H4 (cell line): ENCODE data around the gene ERGIC3. TPM values are rescaled to one million over a fixed set of nuclear protein-coding genes. Genes with fewer than 3 reads are reported as not detected.
A peak's percentile ranks its signal among the peaks of the same experiment; 100 is the strongest.
"Not testable (repeated sequence)": the region's sequence is repeated elsewhere in the genome, so short reads cannot be mapped to it uniquely, and the experiment has no call there.

Experiments
- DNase-seq: peaks from one replicate; pipeline ENCODE4 v3.0.0-alpha.2; 2015; ENCODE audit warnings: low spot score
- total RNA-seq: library from RNA; depleted of rRNA; stranded (reverse); fragments of >200 nt; shearing (Covaris generic); gene quantifications from 2 replicates; pipeline ENCODE4 v1.2.3, GENCODE V29; 2014

The ERGIC3 gene
- total RNA-seq, 1 experiment from 2014 or later, result 503 TPM

DNA sequence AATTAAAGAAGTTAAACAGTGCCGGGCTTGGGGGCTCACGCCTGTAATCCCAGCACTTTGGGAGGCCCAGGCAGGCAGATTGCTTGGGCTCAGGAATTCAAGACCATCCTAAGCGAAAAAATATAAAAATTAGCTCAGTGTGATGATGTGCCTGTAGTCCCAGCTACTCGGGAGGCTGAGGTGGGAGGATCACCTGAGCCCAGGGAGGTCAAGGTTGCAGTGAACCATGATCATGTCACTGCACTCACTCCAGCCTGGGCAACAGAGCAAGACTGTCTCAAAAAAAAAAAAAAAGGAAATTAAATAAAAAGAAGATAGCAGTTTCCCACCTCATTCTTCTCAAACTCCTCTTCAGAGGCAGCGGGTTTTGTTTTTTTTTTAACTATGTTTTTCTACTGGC, 24.1 kb upstream of the ERGIC3 start:
- not testable (repeated sequence) for DNase-seq

GRCh38 chr20:35518955-35519354, 22.9 kb upstream of the ERGIC3 start:
- no peak for DNase-seq

- no peak for DNase-seq
Observed at GRCh38 chr20:35523298-35523888, 18.5 kb upstream of the ERGIC3 start.

DNA sequence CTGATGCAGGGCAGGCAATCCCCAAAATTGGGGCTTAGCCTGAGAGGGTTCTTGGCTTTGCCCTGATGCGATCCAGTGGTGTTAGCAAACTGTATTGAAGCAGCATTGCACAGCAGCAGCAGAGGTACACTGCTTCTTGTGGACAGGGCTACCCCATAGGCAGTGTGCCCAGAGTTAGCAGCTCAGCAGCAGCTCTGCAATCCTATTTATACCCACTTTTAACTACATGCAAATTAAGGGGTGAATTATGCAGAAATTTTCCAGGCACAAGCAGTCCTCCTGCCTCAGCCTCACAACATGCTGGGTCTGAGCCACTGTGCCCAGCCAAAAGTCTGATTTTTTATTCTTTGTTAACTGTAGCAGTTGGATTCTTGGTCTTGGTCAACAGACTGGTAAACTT, 16.2 kb upstream of the ERGIC3 start:
- no peak for DNase-seq

DNA sequence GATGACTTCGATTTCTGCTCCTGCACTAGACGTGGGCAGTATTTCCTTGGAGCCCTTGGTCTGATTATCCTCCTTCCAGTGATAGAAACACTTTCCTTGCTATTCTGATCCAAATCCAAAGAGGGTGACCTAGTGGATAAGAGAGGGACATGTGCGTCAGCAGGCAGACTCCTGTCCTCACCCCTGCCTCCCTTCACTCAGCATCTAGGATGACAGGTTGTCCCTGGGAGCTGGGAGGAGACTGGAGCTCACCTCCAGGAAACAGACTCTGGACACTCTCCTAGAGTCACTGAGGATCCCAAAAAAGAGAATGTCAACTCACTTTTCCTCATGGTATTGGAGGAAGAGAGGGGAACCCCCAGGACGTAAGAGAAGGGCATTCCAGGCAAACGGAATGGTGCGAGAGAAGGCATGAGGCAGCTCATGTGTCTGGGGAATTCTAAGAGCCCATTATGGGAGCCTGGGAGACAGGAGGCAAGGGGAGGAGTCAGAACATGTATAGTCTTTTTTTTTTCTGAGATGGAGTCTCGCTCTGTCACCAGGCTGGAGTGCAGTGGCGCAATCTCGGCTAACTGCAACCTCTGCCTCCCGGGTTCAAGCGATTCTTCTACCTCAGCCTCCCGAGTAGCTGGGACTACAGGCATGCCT, 14.6 kb upstream of the ERGIC3 start:
- DNase-seq, result no peak

- DNase-seq, result no peak
Observed at GRCh38 chr20:35529552-35529951, 12.3 kb upstream of the ERGIC3 start, which contains the start of gene C20orf173. Gene C20orf173 (minus strand): TSS chr20:35529652. CDS start chr20:35529373, 279 bp downstream.

DNA sequence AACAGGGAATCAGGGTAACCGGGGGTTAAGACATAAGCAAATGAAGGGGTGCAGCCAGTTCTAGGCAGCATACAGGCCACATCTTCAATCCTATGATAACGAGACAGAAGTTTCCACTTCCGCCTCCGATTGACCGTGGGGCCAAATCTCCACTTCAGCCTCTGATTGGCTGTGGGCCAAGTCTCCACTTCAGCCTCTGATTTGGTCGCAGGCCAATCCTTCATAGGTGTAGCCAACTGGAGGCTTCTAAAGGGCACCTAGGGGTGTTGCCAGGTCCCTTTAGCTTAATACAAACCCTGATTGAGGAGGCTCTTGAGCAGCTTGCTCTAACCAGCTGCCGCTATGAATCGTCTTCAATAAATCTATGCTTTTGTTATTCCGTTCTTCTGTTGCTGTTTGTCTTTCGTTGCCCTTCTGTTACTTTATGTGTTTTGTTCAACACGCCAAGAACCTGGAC, 2.1 kb upstream of the ERGIC3 start:
- DNase-seq, result no peak

DNA sequence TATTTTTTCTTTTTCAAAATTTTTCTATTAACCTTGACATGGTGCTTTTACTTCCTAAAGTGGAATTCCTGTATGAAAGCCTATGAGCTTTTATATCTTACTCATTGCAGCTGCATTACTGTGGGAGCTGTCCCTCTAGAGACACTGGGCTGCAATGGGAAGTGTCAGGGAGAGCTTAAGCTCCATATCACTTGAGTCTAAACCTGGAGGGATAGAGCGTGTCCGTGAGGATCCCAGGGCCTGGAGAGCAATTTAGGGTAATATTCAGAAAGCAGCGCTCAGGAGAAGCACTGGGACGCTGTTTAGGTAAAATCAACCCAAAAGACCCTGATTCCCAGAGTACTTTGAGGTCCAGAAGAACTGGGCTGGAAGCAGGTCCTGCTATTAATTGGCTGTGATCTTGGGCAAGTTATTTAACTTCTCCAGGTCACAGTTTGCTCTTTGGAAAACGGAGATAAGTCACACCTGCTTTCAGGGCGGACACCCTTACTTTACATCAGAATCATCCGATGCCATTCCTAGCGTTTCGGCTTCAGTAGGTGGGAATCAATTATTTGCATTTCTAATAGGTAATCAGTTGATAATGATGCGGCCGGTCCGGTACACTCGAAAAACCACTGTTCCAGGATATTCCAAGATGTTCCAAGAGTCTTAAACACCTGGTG, 628 bp upstream of the ERGIC3 start:
- no peak for DNase-seq

- DNase-seq, result no peak
Observed at GRCh38 chr20:35542990-35543389, 1.1 kb downstream of the ERGIC3 start.

GRCh38 chr20:35544436-35544835, 2.6 kb downstream of the ERGIC3 start:
- DNase-seq, result no peak

DNA sequence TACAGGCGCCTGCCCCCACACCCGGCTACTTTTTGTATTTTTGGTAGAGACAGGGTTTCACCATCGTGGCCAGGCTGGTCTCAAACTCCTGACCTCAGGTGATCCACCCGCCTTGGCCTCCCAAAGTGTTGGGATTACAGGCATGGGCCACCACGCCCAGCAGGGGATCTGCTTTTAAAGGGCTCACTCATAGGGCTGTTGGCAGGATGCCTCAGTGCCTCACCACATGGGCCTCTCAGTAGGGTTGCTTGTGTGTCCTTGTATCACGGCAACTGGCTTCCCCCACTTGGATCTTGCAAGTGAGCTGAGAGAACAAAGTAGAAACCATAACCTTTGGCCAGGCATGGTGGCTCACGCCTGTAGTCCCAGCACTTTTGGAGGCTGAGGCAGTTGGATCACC, 3.1 kb downstream of the ERGIC3 start:
- peak; percentile 50 for DNase-seq

GRCh38 chr20:35546127-35546526, 4.2 kb downstream of the ERGIC3 start:
- DNase-seq, result no peak

DNA sequence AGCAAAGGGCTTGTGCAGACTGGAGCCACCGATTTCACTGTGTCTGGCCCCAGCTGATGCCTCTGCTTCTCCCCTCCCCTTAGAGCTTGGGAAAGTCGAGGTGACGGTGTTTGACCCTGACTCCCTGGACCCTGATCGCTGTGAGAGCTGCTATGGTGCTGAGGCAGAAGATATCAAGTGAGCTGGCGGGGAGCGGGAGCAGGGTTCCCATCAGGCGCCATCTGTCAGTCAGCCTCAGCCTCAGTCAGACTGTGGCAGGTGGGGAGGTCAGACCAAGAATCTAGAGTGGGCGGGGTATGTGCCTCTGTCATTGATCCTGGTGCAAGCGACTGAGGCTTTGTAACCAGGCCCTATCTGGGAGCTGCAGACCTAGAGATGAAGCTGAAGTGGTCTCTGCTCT, 5.5 kb downstream of the ERGIC3 start:
- no peak for DNase-seq

- no peak for DNase-seq
Observed at GRCh38 chr20:35551503-35551902, 9.6 kb downstream of the ERGIC3 start.

DNA sequence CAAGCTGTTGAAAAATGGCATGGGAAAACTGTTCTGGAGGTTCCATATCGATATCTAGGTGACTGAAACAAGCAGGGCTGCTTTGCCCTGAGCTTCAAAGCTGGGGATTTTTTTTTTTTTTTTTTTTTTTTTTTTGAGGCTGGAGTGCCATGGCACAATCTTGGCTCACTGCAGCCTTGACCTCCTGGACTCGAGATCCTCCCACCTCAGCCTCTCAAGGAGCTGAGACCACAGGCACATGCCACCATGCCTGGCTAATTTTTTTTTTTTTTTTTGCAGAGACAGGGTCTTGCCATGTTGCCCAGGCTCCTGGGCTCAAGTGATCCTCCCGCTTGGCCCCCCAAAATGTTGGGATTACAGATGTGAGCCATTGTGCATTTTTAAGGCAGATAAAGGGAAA, 11.0 kb downstream of the ERGIC3 start:
- DNase-seq, result no peak

DNA sequence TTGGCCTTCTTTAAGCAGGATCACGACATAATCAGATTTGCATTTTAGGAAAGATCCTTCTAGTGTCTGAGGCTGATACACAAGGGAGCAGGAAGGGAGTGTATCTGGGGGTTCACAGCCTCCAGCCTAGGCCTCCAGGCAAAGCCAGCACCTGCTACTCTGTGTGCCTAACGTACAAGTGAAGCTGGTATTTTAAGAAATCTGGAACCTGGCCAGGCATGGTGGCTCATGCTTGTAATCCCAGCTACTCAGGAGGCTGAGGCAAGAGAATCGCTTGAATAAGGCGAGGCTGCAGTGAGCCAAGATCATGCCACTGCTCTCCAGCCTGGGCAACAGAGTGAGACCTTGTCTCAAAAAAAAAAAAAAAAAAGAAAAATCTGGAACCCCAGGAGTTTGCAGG, 13.6 kb downstream of the ERGIC3 start:
- not testable (repeated sequence) for DNase-seq

DNA sequence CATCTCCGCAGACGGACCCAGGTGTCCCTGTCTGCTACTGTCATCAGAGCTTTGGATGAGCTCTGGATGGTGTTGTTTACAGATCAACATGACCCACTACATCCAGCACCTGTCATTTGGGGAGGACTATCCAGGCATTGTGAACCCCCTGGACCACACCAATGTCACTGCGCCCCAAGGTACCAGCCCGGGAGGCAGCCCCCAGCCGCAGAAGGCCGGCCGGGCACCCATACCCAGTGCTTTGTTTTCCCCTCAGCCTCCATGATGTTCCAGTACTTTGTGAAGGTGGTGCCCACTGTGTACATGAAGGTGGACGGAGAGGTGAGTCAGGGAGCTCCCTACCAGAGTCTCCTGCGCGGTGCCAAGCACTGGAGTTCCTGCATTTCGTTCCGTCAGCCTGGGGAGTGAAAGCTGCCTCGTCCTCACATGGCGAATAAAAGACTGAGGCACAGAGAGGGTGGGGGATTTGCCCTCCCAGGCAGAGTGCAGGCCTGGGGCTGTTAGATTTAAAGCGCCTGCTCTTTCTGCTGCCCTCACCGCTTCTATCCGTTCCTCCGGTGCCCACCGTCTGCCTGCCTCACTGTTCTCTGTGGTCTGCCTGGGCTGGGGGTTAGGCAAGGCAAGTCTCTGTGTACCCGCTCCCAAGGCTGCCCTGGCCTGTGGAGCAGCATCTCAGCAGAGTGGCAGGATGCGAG, 14.2 kb downstream of the ERGIC3 start:
- DNase-seq, result no peak

- no peak for DNase-seq
Observed at GRCh38 chr20:35556871-35557270, 15.0 kb downstream of the ERGIC3 start.

DNA sequence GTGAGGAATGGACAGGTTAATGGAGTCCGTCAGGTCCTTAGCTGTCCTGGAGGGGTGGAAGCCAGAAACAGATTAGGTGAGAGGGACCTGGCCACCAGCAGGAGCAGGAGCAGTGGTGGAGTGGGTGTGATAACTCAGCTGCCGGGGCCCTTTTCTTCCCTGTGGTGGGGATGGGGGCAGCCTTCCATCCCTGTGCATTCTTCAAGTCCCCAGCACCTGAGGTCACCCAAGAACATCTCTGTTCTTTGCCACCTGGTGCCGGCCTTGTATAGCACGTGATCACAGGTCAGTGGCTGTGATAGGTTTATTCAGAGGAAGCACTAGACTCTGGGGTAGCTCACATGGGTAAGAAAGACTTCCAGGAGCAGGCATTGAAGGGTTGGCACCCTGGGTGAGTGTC, 16.6 kb downstream of the ERGIC3 start:
- DNase-seq, result no peak

DNA sequence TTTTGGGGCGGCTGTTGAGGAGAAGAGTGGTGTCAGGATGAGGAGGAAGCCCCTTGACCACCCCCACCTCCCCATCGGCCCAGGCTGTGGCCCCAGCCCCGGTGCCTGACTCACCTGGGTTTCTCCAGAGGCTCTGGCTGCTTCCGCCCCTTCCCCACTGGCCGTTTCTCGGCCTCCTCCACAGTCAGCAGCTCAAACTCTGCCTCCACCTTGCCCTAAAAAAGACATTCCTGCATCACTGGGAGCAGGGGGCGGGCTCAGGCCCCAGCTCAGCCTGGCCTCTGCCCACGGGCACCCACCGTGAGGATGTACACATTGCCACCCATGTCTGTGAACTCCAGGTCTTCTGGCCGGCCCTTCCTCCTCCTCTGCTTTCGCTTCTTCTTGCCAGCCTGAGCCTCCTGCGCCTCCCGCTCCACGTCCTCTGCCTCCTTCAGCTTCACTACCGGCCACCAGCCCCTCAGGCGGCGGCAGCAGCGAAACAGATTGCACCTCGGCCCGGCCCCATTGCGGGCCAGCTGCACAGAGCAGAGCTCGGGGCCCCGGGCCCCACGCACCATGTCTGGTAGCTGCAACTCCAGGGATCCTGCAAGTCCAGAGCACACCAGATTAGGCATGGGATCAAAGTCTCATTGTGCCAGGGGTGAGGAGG, 17.3 kb downstream of the ERGIC3 start:
- DNase-seq, result no peak

DNA sequence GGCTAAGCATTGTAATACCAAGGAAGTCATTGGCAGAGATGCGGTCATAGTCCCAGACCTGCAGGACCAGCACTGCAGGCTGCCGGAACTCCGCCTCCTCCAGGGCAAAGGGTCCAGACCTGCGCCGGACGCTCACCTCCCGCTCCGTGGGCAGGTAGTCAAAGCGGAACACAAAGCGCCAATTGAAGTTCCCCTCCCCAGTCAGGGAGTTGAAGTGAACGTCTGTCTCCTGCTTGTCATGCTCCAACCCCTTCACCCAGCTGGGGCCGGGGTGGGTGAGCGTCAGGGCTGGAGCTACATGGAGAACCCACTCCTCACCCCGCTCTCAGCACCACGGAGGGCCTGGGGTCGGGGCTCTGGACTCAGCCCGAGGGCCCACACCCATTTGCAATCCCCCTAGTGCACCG, 18.2 kb downstream of the ERGIC3 start:
- no peak for DNase-seq

- no peak for DNase-seq
Observed at GRCh38 chr20:35560541-35560940, 18.7 kb downstream of the ERGIC3 start.
